Common myeloid progenitor, CD34-positive (primary cell): ENCODE measurements around the gene LHFPL6. TPM values are rescaled to one million over a fixed set of nuclear protein-coding genes. Genes with fewer than 3 reads are reported as not detected.

Experiments used
- CTCF ChIA-PET: fragments of 350-600 bp; sonication (Branson Sonifier 250); formaldehyde crosslinking; loops from one replicate; lab custom pipeline; 2021; ENCODE audit warnings: antibody characterized with exemption; lab: Charles Lee
- POLR2A ChIA-PET: fragments of 350-600 bp; sonication (Branson Sonifier 250); formaldehyde crosslinking; loops from one replicate; lab custom pipeline; 2021; ENCODE audit warnings: antibody characterized with exemption; lab: Charles Lee
- DNase-seq, 3 donors: peaks; one replicate each; pipeline versions ENCODE4 v3.0.0 to v3.0.0-alpha.2; 2013
- H3K27ac ChIP-seq, 2 experiments: 1 replicate in 1 of 2; 2 replicates in 1 of 2; pipeline ENCODE4 v1.7.0; 2013; ENCODE audit warnings: inconsistent platforms in 2 of 2, low read length in 2 of 2, mild to moderate bottlenecking in 2 of 2, low read depth in 1 of 2, moderate library complexity in 1 of 2; ENCODE audit not compliant: severe bottlenecking in 2 of 2, insufficient read depth in 1 of 2, poor library complexity in 1 of 2
- H3K27me3 ChIP-seq, 5 experiments: replicated peaks in 2 of 5; 1 replicate in 3 of 5; 2 replicates in 2 of 5; pipeline versions ENCODE4 v1.6.1 to v1.7.0; 2013; ENCODE audit warnings: low read length in 4 of 5, mild to moderate bottlenecking in 2 of 5, moderate library complexity in 2 of 5, inconsistent platforms in 1 of 5; ENCODE audit not compliant: insufficient read depth in 5 of 5, control insufficient read depth in 4 of 5
- H3K36me3 ChIP-seq, 4 experiments: 1 replicate in 2 of 4; 2 replicates in 2 of 4; pipeline versions ENCODE4 v1.6.1 to v1.7.0; 2013; ENCODE audit warnings: low read length in 3 of 4, control low read depth in 1 of 4, mild to moderate bottlenecking in 1 of 4; ENCODE audit not compliant: control insufficient read depth in 4 of 4, insufficient read depth in 4 of 4
- H3K4me1 ChIP-seq, 4 experiments: 1 replicate in 3 of 4; 2 replicates in 1 of 4; pipeline versions ENCODE4 v1.6.1 to v1.7.1; 2013; ENCODE audit warnings: low read length in 3 of 4, mild to moderate bottlenecking in 3 of 4, control low read depth in 1 of 4, inconsistent platforms in 1 of 4, moderate library complexity in 1 of 4; ENCODE audit not compliant: control insufficient read depth in 4 of 4, insufficient read depth in 4 of 4; ENCODE audit errors: control extremely low read depth in 1 of 4
- H3K4me3 ChIP-seq, 7 experiments: 1 replicate in 4 of 7; 2 replicates in 3 of 7; pipeline versions ENCODE4 v1.5.1 to v1.7.0; 2013; ENCODE audit warnings: mild to moderate bottlenecking in 7 of 7, low read length in 6 of 7, moderate library complexity in 6 of 7, inconsistent platforms in 2 of 7, low read depth in 2 of 7, control low read depth in 1 of 7; ENCODE audit not compliant: insufficient read depth in 4 of 7, control insufficient read depth in 1 of 7; ENCODE audit errors: extremely low read depth in 1 of 7
- H3K9me3 ChIP-seq, 5 experiments: 1 replicate in 4 of 5; 2 replicates in 1 of 5; pipeline versions ENCODE4 v1.6.1 to v1.7.1; 2013; ENCODE audit warnings: low read length in 4 of 5, mild to moderate bottlenecking in 2 of 5, inconsistent platforms in 1 of 5, low read depth in 1 of 5, moderate library complexity in 1 of 5; ENCODE audit not compliant: control insufficient read depth in 4 of 5, insufficient read depth in 2 of 5; ENCODE audit errors: control extremely low read depth in 1 of 5
- WGBS: methylation state at CpG from one replicate; pipeline ENCODE4 v1.1.5; 2013; ENCODE audit not compliant: insufficient coverage; 5-methylcytosine and 5-hydroxymethylcytosine counted together
- polyA plus RNA-seq: library from polyadenylated mRNA; unstranded; fragments of 120-200 nt; gene quantifications from one replicate; pipeline ENCODE4 v1.2.1, GENCODE V29; 2013

Gene LHFPL6
- polyA plus RNA-seq = 5.1 TPM

DNA sequence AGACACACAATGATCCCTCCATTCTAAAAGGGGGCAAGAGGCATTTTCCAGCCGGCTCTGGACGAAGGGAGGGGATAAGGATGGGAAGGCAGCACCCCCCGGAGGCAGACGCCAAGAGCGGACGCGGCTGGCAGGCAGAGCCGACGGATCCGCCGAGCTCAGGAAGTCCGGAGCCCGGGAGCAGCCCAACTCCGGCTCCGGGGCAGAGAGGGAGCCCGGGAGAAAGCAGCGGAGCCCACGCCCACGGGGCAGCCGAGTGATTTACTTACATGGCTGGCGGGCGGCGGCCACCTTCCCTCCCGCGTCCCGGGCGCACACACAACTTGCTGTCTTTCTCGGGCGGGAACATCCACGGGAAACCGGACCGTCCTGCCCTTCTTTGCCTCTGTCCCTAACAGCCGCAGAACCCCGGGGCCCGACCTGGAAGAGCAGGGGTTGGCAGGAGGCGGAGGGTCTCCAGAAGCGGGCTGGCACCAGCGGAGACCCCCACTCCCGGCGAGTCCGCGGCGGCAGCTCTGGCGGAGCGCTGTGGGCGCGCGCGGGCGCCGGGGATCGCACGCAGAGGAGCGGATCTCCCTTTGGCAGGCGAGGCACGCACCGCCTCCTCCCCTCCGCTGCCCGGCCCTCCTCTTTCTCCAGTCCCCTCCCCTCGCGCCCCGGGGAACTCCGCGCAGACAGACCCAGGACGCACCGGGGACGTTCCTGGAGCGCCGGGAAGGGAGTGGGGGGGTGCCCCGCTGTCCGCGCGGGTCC lies at the start of gene LHFPL6:
TSS of gene LHFPL6 (minus strand) at position 580 of the 753 bp plus-strand sequence.
- under 1% methylated on average over 52 of the region's 73 CpGs for WGBS
- Histone ChIP-seq H3K36me3 (no peaks in the 10 kb centered on the region), H3K4me1 (peaks cover 0 to 17% (median 10%) of the 10 kb centered on the region in 4 experiments), H3K4me3 (peak within 1 kb of the TSS; percentile 72 to 91 (median 85)), H3K27ac (no peak within 1 kb of the TSS), H3K27me3 (peaks cover 0 to 7% (median 4%) of the 10 kb centered on the region in 5 experiments), H3K9me3 (no peaks in the 10 kb centered on the region)
- POLR2A ChIA-PET = no interaction called here
- CTCF ChIA-PET = interaction anchor here (5.0 kb wide), 1 partner anchor 10 kb away, joined by 26 read pairs; no protein-coding TSS in a partner anchor
- peak; percentile 54 to 81 (median 78) for DNase-seq

DNA sequence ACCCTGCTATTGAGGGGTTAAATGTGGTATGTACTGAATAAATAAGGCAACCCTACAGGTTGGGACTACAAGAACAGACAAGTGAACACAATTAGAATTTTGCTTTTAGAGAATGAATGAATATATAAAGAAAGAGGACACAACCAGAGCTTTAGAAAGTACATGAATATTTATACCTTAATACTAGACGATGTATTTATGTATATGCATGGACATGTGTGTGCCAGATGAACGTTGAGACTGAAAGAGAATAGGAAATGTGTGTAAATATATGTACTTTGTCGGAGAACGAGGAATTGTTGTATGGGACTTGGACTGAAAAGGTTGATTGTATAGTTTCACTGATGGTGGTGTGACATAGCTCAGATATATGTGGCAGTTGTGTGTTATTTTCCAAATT lies 43.1 kb upstream of the LHFPL6 start:
- CTCF ChIA-PET = no interaction called here

DNA sequence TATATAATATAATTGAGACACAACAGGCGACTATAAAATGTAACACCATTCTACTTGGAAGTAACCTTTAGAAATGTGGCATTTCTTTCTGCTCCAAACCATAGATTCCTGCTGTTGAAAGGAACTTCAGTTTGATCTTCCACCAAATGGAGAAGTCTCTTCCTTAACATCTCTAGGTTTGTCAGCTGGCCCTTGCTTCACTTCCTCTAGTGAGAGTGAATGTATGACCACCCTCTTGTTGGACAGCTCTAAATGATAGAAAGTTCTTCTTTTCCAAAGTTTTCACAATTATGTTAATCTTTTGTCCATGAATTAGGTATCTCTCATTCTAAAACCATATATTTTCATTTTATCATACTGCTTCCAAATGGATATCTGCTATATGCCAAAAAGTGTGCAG lies 38.7 kb upstream of the LHFPL6 start:
- Histone ChIP-seq H3K4me3 (no peak overlapping the region), H3K36me3 (no peaks in the 10 kb centered on the region), H3K27me3 (peaks cover 0 to 2% (median 0%) of the 10 kb centered on the region in 5 experiments), H3K4me1 (no peaks in the 10 kb centered on the region), H3K9me3 (no peaks in the 10 kb centered on the region), H3K27ac (no peak overlapping the region)
- peak in 1 of 3 donors; percentile 16 for DNase-seq
- POLR2A ChIA-PET = no interaction called here
- no CpG with 5 or more reads among the region's 1 CpG for WGBS
- CTCF ChIA-PET = interaction anchor here (0.7 kb wide), 1 partner anchor 1433 kb away, joined by 3 read pairs; no protein-coding TSS in a partner anchor

More for the DNA sequence above, 43.1 kb upstream of the LHFPL6 start:
- no peaks in the 10 kb centered on the region for H3K9me3 ChIP-seq
- no peaks in the 10 kb centered on the region for H3K36me3 ChIP-seq
- WGBS = 93% methylated on average over 4 of the region's 4 CpGs
- H3K4me1 ChIP-seq = no peaks in the 10 kb centered on the region
- H3K4me3 ChIP-seq = no peak overlapping the region
- H3K27me3 ChIP-seq = no peaks in the 10 kb centered on the region
- DNase-seq = no peak
- POLR2A ChIA-PET = no interaction called here
- no peak overlapping the region for H3K27ac ChIP-seq

DNA sequence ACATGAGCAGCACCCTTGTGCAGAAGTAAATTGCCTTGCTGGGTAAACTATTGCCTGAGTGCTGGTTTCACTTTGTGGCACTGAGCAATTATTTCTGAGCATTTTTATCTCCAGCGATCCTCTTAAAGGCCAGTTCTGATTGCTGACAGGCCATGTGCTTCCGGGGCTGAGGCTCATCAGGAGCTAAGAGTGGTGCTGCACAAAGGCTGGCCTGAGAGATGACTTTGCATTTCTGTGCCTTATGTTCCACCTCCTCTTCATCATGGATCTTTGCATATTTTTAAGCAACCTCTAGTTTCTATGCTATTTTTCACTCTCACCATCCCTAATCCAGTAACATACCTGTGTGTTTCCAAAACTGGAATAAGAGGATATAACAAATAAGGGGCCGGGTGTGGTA lies 34.9 kb upstream of the LHFPL6 start:
- no peaks in the 10 kb centered on the region for H3K9me3 ChIP-seq
- H3K4me1 ChIP-seq = no peaks in the 10 kb centered on the region
- DNase-seq = no peak
- POLR2A ChIA-PET = no interaction called here
- H3K4me3 ChIP-seq = no peak overlapping the region
- H3K27ac ChIP-seq = no peak overlapping the region
- H3K36me3 ChIP-seq = no peaks in the 10 kb centered on the region
- H3K27me3 ChIP-seq = peaks cover 0 to 2% (median 0%) of the 10 kb centered on the region in 5 experiments
- CTCF ChIA-PET = no interaction called here
- 86% methylated on average over 3 of the region's 3 CpGs for WGBS

GRCh38 chr13:39635564-39635963 lies 32.6 kb upstream of the LHFPL6 start:
- ChIA-PET POLR2A (no interaction called here), CTCF (no interaction called here)
- Histone ChIP-seq H3K9me3 (peaks cover 0 to 9% (median 0%) of the 10 kb centered on the region in 5 experiments), H3K27me3 (no peaks in the 10 kb centered on the region), H3K4me1 (no peaks in the 10 kb centered on the region), H3K4me3 (no peak overlapping the region), H3K36me3 (no peaks in the 10 kb centered on the region), H3K27ac (no peak overlapping the region)
- no CpG with 5 or more reads among the region's 1 CpG for WGBS
- DNase-seq = no peak

GRCh38 chr13:39632994-39633393 lies 30.0 kb upstream of the LHFPL6 start:
- Histone ChIP-seq H3K4me3 (no peak overlapping the region), H3K9me3 (peaks cover 0 to 9% (median 3%) of the 10 kb centered on the region in 5 experiments), H3K4me1 (no peaks in the 10 kb centered on the region), H3K27ac (no peak overlapping the region), H3K36me3 (no peaks in the 10 kb centered on the region), H3K27me3 (no peaks in the 10 kb centered on the region)
- CTCF ChIA-PET = no interaction called here
- no peak for DNase-seq
- POLR2A ChIA-PET = interaction anchor here (0.6 kb wide), 1 partner anchor 583 kb away, joined by 3 read pairs; no protein-coding TSS in a partner anchor

GRCh38 chr13:39631307-39631706 lies 28.3 kb upstream of the LHFPL6 start:
- Histone ChIP-seq H3K36me3 (no peaks in the 10 kb centered on the region), H3K27ac (no peak overlapping the region), H3K4me3 (no peak overlapping the region), H3K9me3 (peaks cover 0 to 9% (median 4%) of the 10 kb centered on the region in 5 experiments), H3K27me3 (no peaks in the 10 kb centered on the region), H3K4me1 (no peaks in the 10 kb centered on the region)
- WGBS = 94% methylated on average over 1 of the region's 1 CpG
- POLR2A ChIA-PET = no interaction called here
- no peak for DNase-seq
- CTCF ChIA-PET = interaction anchor here (1.7 kb wide), 1 partner anchor 15 kb away, joined by 4 read pairs; no protein-coding TSS in a partner anchor
